GM23338 (cell line): Measurements from ENCODE around the gene PRM3. TPM values are rescaled to one million over a fixed set of nuclear protein-coding genes. Genes with fewer than 3 reads are reported as not detected.

Experiments
- ATAC-seq: fragments of 200-7000 bp; cut with Tn5 transposase; 3 replicates; pipeline ENCODE4 v1.9.1; 2020
- DNase-seq: peaks from one replicate; pipeline ENCODE4 v3.0.0-alpha.2; 2015; ENCODE audit warnings: low spot score
- H2AFZ ChIP-seq: fragments of 200-600 bp; sonication (generic); 2 replicates; pipeline ENCODE4 v1.8.0; 2016; ENCODE audit warnings: antibody characterized with exemption, mild to moderate bottlenecking, moderate library complexity
- H3F3A ChIP-seq: fragments of 200-600 bp; sonication (generic); replicated peaks from 2 replicates; pipeline ENCODE4 v1.8.0; 2017; ENCODE audit warnings: antibody characterized with exemption, mixed run types, low read depth
- H3K27ac ChIP-seq: fragments of 200-600 bp; sonication (generic); 2 replicates; pipeline ENCODE4 v1.6.1; 2016; ENCODE audit warnings: low read depth
- H3K27me3 ChIP-seq: fragments of 200-600 bp; sonication (generic); 2 replicates; pipeline ENCODE4 v1.8.0; 2016; ENCODE audit warnings: mild to moderate bottlenecking, mixed run types, moderate library complexity; ENCODE audit not compliant: insufficient read depth
- H3K36me3 ChIP-seq: fragments of 200-600 bp; sonication (generic); 2 replicates; pipeline ENCODE4 v1.8.0; 2016; ENCODE audit warnings: mild to moderate bottlenecking; ENCODE audit not compliant: insufficient read depth
- H3K4me1 ChIP-seq: fragments of 200-600 bp; sonication (generic); 2 replicates; pipeline ENCODE4 v1.8.0; 2016; ENCODE audit warnings: mild to moderate bottlenecking, moderate library complexity; ENCODE audit not compliant: insufficient read depth
- H3K4me2 ChIP-seq: fragments of 200-600 bp; sonication (generic); 2 replicates; pipeline ENCODE4 v1.7.1; 2017; ENCODE audit warnings: mixed run types
- H3K4me3 ChIP-seq: fragments of 200-600 bp; sonication (generic); 2 replicates; pipeline ENCODE4 v1.6.1; 2016; ENCODE audit warnings: mixed run types
- H3K79me2 ChIP-seq: fragments of 200-600 bp; sonication (generic); replicated peaks from 2 replicates; pipeline ENCODE4 v1.8.0; 2017; ENCODE audit warnings: mild to moderate bottlenecking; ENCODE audit not compliant: insufficient read depth
- H3K9me2 ChIP-seq: fragments of 200-600 bp; sonication (generic); 2 replicates; pipeline ENCODE4 v1.8.0; 2017; ENCODE audit not compliant: insufficient read depth
- H4K20me1 ChIP-seq: fragments of 200-600 bp; sonication (generic); replicated peaks from 2 replicates; pipeline ENCODE4 v1.8.0; 2017; ENCODE audit warnings: mild to moderate bottlenecking; ENCODE audit not compliant: insufficient read depth
- H3K27ac Mint-ChIP-seq: 2 replicates; pipeline ENCODE4 v1.8.0; 2020; ENCODE audit warnings: inconsistent platforms, mild to moderate bottlenecking, moderate library complexity, mixed read lengths
- H3K27me3 Mint-ChIP-seq: 3 replicates; pipeline ENCODE4 v1.8.0; 2022; ENCODE audit warnings: low read depth, mild to moderate bottlenecking, moderate library complexity, mixed read lengths, inconsistent platforms; ENCODE audit not compliant: insufficient read depth, poor library complexity
- H3K36me3 Mint-ChIP-seq: 3 replicates; pipeline ENCODE4 v1.8.0; 2021; ENCODE audit warnings: low read depth, mild to moderate bottlenecking, inconsistent platforms, moderate library complexity, mixed read lengths
- H3K4me1 Mint-ChIP-seq: 3 replicates; pipeline ENCODE4 v1.8.0; 2020; ENCODE audit warnings: mild to moderate bottlenecking, inconsistent platforms, mixed read lengths
- H3K4me3 Mint-ChIP-seq: 3 replicates; pipeline ENCODE4 v1.8.0; 2021; ENCODE audit warnings: moderate library complexity, mild to moderate bottlenecking, inconsistent platforms, mixed read lengths
- H3K9me3 Mint-ChIP-seq: 3 replicates; pipeline ENCODE4 v1.8.0; 2020; ENCODE audit warnings: moderate library complexity, mild to moderate bottlenecking, inconsistent platforms, mixed read lengths
- CREB1 ChIP-seq: fragments of 250-450 bp; sonication (Bioruptor Pico); IDR thresholded peaks from 2 replicates; pipeline ENCODE4 v1.5.0; 2020; ENCODE audit warnings: low read depth, mild to moderate bottlenecking, moderate library complexity
- CTCF ChIP-seq, 2 experiments: fragments of 200-600 bp in 1 of 2; sonication (generic) in 1 of 2; conservative IDR thresholded peaks; 2 replicates each; pipeline versions ENCODE4 v1.5.1 to v1.6.1; 2016 to 2017; ENCODE audit warnings: antibody characterized with exemption in 2 of 2, low read depth in 2 of 2, mild to moderate bottlenecking in 2 of 2, moderate library complexity in 1 of 2
- ETS1 ChIP-seq: IDR thresholded peaks from 2 replicates; pipeline ENCODE4 v1.6.1; 2016; ENCODE audit warnings: antibody characterized with exemption
- EZH2 ChIP-seq: fragments of 200-600 bp; sonication (generic); IDR thresholded peaks from one replicate; pipeline ENCODE4 v1.8.0; 2017; ENCODE audit warnings: antibody characterized with exemption, mild to moderate bottlenecking, low read depth; ENCODE audit not compliant: unreplicated experiment
- EZH2phosphoT487 ChIP-seq: fragments of 200-600 bp; sonication (generic); IDR thresholded peaks from one replicate; pipeline ENCODE4 v1.8.1; 2018; ENCODE audit warnings: antibody characterized with exemption; ENCODE audit not compliant: unreplicated experiment
- JUNB ChIP-seq: IDR thresholded peaks from one replicate; pipeline ENCODE4 v1.6.1; 2016; ENCODE audit warnings: antibody characterized with exemption; ENCODE audit not compliant: unreplicated experiment
- NANOG ChIP-seq: IDR thresholded peaks from 2 replicates; pipeline ENCODE4 v1.6.1; 2016; ENCODE audit warnings: antibody characterized with exemption, borderline replicate concordance
- POLR2AphosphoS5 ChIP-seq: IDR thresholded peaks from 2 replicates; pipeline ENCODE4 v1.6.1; 2016; ENCODE audit warnings: antibody characterized with exemption, low read depth
- REST ChIP-seq: IDR thresholded peaks from one replicate; pipeline ENCODE4 v1.6.1; 2018; ENCODE audit warnings: antibody characterized with exemption; ENCODE audit not compliant: unreplicated experiment
- STAT1 ChIP-seq: IDR thresholded peaks from one replicate; pipeline ENCODE4 v1.6.1; 2016; ENCODE audit warnings: antibody characterized with exemption; ENCODE audit not compliant: unreplicated experiment
- ZNF114 ChIP-seq: fragments of 250-450 bp; sonication (Bioruptor Pico); IDR thresholded peaks from 2 replicates; pipeline ENCODE4 v1.5.0; 2020; ENCODE audit warnings: mild to moderate bottlenecking, moderate library complexity
- ZNF331 ChIP-seq: fragments of 250-450 bp; sonication (Bioruptor Pico); IDR thresholded peaks from 2 replicates; pipeline ENCODE4 v1.5.0; 2020; ENCODE audit warnings: low read depth, mild to moderate bottlenecking, moderate library complexity
- ZNF462 ChIP-seq: fragments of 250-450 bp; sonication (Bioruptor Pico); IDR thresholded peaks from 2 replicates; pipeline ENCODE4 v1.5.0; 2020; ENCODE audit warnings: mild to moderate bottlenecking, moderate library complexity
- polyA plus RNA-seq: library from polyadenylated mRNA; unstranded; fragments of >200 nt; fragmentation: Nextera tagmentation; extraction: Ambion mirVana; gene quantifications from 2 replicates; pipeline ENCODE4 v1.2.1, GENCODE V29; 2016
- total RNA-seq: library from RNA; depleted of rRNA; stranded (reverse); fragments of >200 nt; shearing (Covaris generic); gene quantifications from 2 replicates; pipeline ENCODE4 v1.2.3, GENCODE V29; 2014

The PRM3 gene
- total and polyA plus RNA-seq, 2 experiments from 2014 or later = not detected

- no peak overlapping the region for H3K27ac Mint-ChIP-seq
- peaks cover 8% of the 10 kb centered on the region for H3K4me1 Mint-ChIP-seq
- no peak overlapping the region for H3K4me3 Mint-ChIP-seq
- H3K4me2 ChIP-seq = no peak overlapping the region
- no peaks in the 10 kb centered on the region for H3K27me3 ChIP-seq
- TF ChIP-seq EZH2phosphoT487 = no peak
- no peak for TF ChIP-seq ZNF114 (CRISPR knock-in tag)
- TF ChIP-seq STAT1 = no peak
- no peak for TF ChIP-seq CREB1 (CRISPR knock-in tag)
- TF ChIP-seq JUNB = no peak
- no peak for TF ChIP-seq EZH2
- TF ChIP-seq ZNF331 (CRISPR knock-in tag) = no peak
- no peak for TF ChIP-seq CTCF (conservative IDR thresholded peaks at IDR 0.05; ENCODE audit: low read depth in 2 of 2)
- TF ChIP-seq REST = no peak
- no peak for TF ChIP-seq NANOG
- no peak for TF ChIP-seq ZNF462
- TF ChIP-seq ETS1 = no peak
- no peak for TF ChIP-seq POLR2AphosphoS5
- DNase-seq = no peak
- ATAC-seq = no peak
- H2AFZ ChIP-seq = no peak overlapping the region
- H3K4me1 ChIP-seq = peaks cover 9% of the 10 kb centered on the region; the same call in 1 of the 2 replicates
- H3K36me3 Mint-ChIP-seq = no peaks in the 10 kb centered on the region
- no peaks in the 10 kb centered on the region for H3K79me2 ChIP-seq
- H3K27me3 Mint-ChIP-seq = peaks cover 17% of the 10 kb centered on the region
- H3K4me3 ChIP-seq = no peak overlapping the region
- no peaks in the 10 kb centered on the region for H3K9me3 Mint-ChIP-seq
- H3K27ac ChIP-seq = no peak overlapping the region
- H4K20me1 ChIP-seq = no peaks in the 10 kb centered on the region
- H3K36me3 ChIP-seq = no peaks in the 10 kb centered on the region
- no peaks in the 10 kb centered on the region for H3K9me2 ChIP-seq
- 0 out of 2 replicates have a peak, but pooled peaks cover 6% of the 10 kb centered on the region for H3F3A ChIP-seq
Observed at GRCh38 chr16:11229906-11230305, 43.5 kb downstream of the PRM3 start.
